HepG2 (cell line): ENCODE results near the gene PRRC2A. TPM values are rescaled to one million over a fixed set of nuclear protein-coding genes. Genes with fewer than 3 reads are reported as not detected.

Experiments used
- ZNF672 ChIP-seq: sonication (generic); formaldehyde crosslinking; IDR thresholded peaks from 2 replicates; pipeline ENCODE4 v1.8.1; 2022; ENCODE audit warnings: missing genetic modification reagents
- ZNF768 ChIP-seq: sonication (generic); formaldehyde crosslinking; IDR thresholded peaks from 2 replicates; pipeline ENCODE4 v1.4.0; 2020; ENCODE audit warnings: missing genetic modification reagents
- polyA plus RNA-seq, 8 experiments: library from polyadenylated mRNA; depleted of rRNA in 3 of 8; stranded (reverse) in 7 of 8; unstranded in 1 of 8; fragments of >200 nt; fragmentation: Illumina TruSeq in 4 of 8; extraction: Trizol in 4 of 8; gene quantifications; 2 replicates each; pipeline versions ENCODE4 v1.2.1 to v1.2.3, GENCODE V29; 2011 to 2016; ENCODE audit warnings: low read depth in 4 of 8, missing spikeins in 1 of 8, mixed read lengths in 1 of 8; ENCODE audit not compliant: insufficient read depth in 1 of 8
- total RNA-seq, 5 experiments: library from RNA; depleted of rRNA; stranded (reverse); fragments of >200 nt; fragmentation: Illumina TruSeq; extraction: Trizol; gene quantifications; 2 replicates each; pipeline ENCODE4 v1.2.3, GENCODE V29; 2016; ENCODE audit warnings: low read depth in 1 of 5
- TF ChIP-seq, protein P1 (sequence below), 2 experiments: sonication (generic) in 1 of 2; formaldehyde crosslinking in 1 of 2; IDR thresholded peaks; 2 replicates each; pipeline versions ENCODE4 v1.6.1 to v1.9.0; 2014 to 2022; ENCODE audit warnings: antibody characterized with exemption in 1 of 2, borderline replicate concordance in 1 of 2, inconsistent platforms in 1 of 2, low read depth in 1 of 2, missing genetic modification reagents in 1 of 2
- TF ChIP-seq, protein P2 (sequence below): sonication (generic); formaldehyde crosslinking; IDR thresholded peaks from 2 replicates; pipeline ENCODE4 v1.5.0; 2020; ENCODE audit warnings: missing genetic modification reagents
- TF ChIP-seq, protein P3 (sequence below): sonication (generic); formaldehyde crosslinking; IDR thresholded peaks from 2 replicates; pipeline ENCODE4 v1.9.0; 2021; ENCODE audit warnings: missing genetic modification reagents, borderline replicate concordance

PRRC2A gene
- total and polyA plus RNA-seq, 2 of the 13 experiments (the other 11 are each of a cell fraction or from before 2014, with no cell fraction given), result 38.9 to 47.4 TPM

DNA sequence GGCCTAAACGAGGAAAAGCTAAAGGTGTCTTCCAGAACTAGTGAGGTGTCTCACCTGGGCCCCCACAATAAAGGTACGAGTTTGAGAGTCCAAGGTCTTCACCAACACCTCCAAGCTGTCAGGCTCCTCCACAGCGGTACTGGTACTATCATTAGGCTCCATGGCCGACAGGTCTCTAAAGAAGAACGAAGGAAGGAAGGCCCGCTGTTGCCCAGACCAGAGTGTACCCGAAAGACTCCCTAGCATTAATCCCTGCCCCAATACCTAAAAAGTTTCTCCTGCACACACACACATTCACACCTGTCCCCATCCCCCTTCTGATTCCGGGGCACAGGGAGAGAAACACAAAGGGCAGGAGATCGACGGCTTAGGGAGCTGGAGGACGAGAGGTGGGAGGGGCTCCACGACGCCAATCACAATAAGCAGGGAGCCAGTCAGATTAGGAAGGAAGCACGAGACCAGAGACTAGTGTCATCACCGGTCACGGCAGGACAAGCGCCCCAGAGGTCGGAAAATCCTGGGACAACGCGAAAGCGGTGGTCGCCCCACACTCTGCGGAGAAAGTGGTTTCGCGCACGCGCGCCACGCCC lies 31.2 kb downstream of the PRRC2A start (continued):
- TF ChIP-seq, protein P1, sequence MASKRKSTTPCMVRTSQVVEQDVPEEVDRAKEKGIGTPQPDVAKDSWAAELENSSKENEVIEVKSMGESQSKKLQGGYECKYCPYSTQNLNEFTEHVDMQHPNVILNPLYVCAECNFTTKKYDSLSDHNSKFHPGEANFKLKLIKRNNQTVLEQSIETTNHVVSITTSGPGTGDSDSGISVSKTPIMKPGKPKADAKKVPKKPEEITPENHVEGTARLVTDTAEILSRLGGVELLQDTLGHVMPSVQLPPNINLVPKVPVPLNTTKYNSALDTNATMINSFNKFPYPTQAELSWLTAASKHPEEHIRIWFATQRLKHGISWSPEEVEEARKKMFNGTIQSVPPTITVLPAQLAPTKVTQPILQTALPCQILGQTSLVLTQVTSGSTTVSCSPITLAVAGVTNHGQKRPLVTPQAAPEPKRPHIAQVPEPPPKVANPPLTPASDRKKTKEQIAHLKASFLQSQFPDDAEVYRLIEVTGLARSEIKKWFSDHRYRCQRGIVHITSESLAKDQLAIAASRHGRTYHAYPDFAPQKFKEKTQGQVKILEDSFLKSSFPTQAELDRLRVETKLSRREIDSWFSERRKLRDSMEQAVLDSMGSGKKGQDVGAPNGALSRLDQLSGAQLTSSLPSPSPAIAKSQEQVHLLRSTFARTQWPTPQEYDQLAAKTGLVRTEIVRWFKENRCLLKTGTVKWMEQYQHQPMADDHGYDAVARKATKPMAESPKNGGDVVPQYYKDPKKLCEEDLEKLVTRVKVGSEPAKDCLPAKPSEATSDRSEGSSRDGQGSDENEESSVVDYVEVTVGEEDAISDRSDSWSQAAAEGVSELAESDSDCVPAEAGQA (IDR thresholded peaks at IDR 0.05; ENCODE audit: low read depth), result no peak
- TF ChIP-seq, protein P1 (CRISPR knock-in tag; IDR thresholded peaks at IDR 0.05; ENCODE audit: borderline replicate concordance), result no peak
- TF ChIP-seq, protein P2, sequence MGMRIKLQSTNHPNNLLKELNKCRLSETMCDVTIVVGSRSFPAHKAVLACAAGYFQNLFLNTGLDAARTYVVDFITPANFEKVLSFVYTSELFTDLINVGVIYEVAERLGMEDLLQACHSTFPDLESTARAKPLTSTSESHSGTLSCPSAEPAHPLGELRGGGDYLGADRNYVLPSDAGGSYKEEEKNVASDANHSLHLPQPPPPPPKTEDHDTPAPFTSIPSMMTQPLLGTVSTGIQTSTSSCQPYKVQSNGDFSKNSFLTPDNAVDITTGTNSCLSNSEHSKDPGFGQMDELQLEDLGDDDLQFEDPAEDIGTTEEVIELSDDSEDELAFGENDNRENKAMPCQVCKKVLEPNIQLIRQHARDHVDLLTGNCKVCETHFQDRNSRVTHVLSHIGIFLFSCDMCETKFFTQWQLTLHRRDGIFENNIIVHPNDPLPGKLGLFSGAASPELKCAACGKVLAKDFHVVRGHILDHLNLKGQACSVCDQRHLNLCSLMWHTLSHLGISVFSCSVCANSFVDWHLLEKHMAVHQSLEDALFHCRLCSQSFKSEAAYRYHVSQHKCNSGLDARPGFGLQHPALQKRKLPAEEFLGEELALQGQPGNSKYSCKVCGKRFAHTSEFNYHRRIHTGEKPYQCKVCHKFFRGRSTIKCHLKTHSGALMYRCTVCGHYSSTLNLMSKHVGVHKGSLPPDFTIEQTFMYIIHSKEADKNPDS (CRISPR knock-in tag), result peak; percentile 65; the same call in 1 of the 2 replicates
- no peak for TF ChIP-seq ZNF672 (CRISPR knock-in tag)
- TF ChIP-seq, protein P3, sequence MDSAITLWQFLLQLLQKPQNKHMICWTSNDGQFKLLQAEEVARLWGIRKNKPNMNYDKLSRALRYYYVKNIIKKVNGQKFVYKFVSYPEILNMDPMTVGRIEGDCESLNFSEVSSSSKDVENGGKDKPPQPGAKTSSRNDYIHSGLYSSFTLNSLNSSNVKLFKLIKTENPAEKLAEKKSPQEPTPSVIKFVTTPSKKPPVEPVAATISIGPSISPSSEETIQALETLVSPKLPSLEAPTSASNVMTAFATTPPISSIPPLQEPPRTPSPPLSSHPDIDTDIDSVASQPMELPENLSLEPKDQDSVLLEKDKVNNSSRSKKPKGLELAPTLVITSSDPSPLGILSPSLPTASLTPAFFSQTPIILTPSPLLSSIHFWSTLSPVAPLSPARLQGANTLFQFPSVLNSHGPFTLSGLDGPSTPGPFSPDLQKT (CRISPR knock-in tag), result no peak
- TF ChIP-seq ZNF768 (CRISPR knock-in tag), result 0 out of 2 replicates have a peak, but pooled peaks have one; percentile 14
